HepG2 (cell line): Measurements from ENCODE around the gene GRIK1. TPM values are rescaled to one million over a fixed set of nuclear protein-coding genes. Genes with fewer than 3 reads are reported as not detected.

Source experiments
- ATAC-seq: fragments of 200-7000 bp; cut with Tn5 transposase; 3 replicates; pipeline ENCODE4 v1.9.1; 2020; ENCODE audit warnings: mild to moderate bottlenecking, moderate library complexity
- BruUV-seq: library from RNA; stranded (reverse); fragments of 400-500 nt; replicated peaks from 2 replicates; lab custom pipeline; 2021; lab: Mats Ljungman, UMichigan
- CTCF ChIA-PET: fragments of 300-600 bp; formaldehyde crosslinking; extraction: SDS; loops from one replicate; lab custom pipeline; 2021; ENCODE audit warnings: low total read pairs, inconsistent platforms, low intra/inter-chr PET ratio; lab: Yijun Ruan, JAX
- POLR2A ChIA-PET: fragments of 350-600 bp; sonication (Branson Sonifier 250); formaldehyde crosslinking; loops from one replicate; lab custom pipeline; 2020; ENCODE audit warnings: antibody characterized with exemption, inconsistent platforms; lab: Yijun Ruan, JAX
- DNase-seq: peaks from one replicate; pipeline ENCODE4 v3.0.0-alpha.2; 2015; ENCODE audit warnings: low spot score
- FAIRE-seq: peaks from 3 replicates; lab custom pipeline; 2011; peaks lifted over from hg19 to GRCh38; lab: Jason Lieb, UNC
- H2AFZ ChIP-seq: one replicate; pipeline ENCODE4 v1.6.1; 2011; ENCODE audit warnings: low read length, inconsistent platforms
- H3K27ac ChIP-seq: fragments of 300-600 bp; 3 replicates; pipeline ENCODE4 v1.8.0; 2011; ENCODE audit warnings: mixed run types, mild to moderate bottlenecking, mixed read lengths, low read length, inconsistent platforms; ENCODE audit not compliant: insufficient read depth; ENCODE audit errors: extremely low read length
- H3K27me3 ChIP-seq, 2 experiments: fragments of 200-600 bp in 1 of 2; 2 replicates in 1 of 2; 3 replicates in 1 of 2; pipeline versions ENCODE4 v1.6.0 to v1.8.0; 2011; ENCODE audit warnings: low read length in 2 of 2, mild to moderate bottlenecking in 2 of 2, moderate library complexity in 2 of 2, inconsistent platforms in 1 of 2; ENCODE audit not compliant: insufficient read depth in 2 of 2, control insufficient read depth in 1 of 2
- H3K36me3 ChIP-seq, 2 experiments: fragments of 200-600 bp in 1 of 2; replicated peaks in 1 of 2; 2 replicates in 1 of 2; 3 replicates in 1 of 2; pipeline versions ENCODE4 v1.5.1 to v1.8.0; 2011; ENCODE audit warnings: low read length in 2 of 2, inconsistent platforms in 1 of 2; ENCODE audit not compliant: insufficient read depth in 2 of 2, control insufficient read depth in 1 of 2
- H3K4me1 ChIP-seq: 2 replicates; pipeline ENCODE4 v1.5.1; 2012; ENCODE audit warnings: low read length, inconsistent platforms; ENCODE audit not compliant: insufficient read depth
- H3K4me2 ChIP-seq: 2 replicates; pipeline ENCODE4 v1.6.0; 2011; ENCODE audit warnings: low read depth, low read length, inconsistent platforms
- H3K4me3 ChIP-seq, 3 experiments: fragments of 200-600 bp in 1 of 3; sonication (generic), shearing (Covaris generic) in 1 of 3; replicated peaks in 1 of 3; 2 replicates each; pipeline ENCODE4 v1.5.1; 2011 to 2016; ENCODE audit warnings: low read length in 3 of 3, inconsistent platforms in 2 of 3, low read depth in 2 of 3, mild to moderate bottlenecking in 2 of 3, control low read depth in 1 of 3, mixed read lengths in 1 of 3; ENCODE audit not compliant: insufficient read depth in 1 of 3
- H3K79me2 ChIP-seq: one replicate; pipeline ENCODE4 v1.6.1; 2011; ENCODE audit warnings: low read length, inconsistent platforms; ENCODE audit not compliant: insufficient read depth
- H3K9ac ChIP-seq: 2 replicates; pipeline ENCODE4 v1.6.0; 2011; ENCODE audit warnings: mild to moderate bottlenecking, low read depth, low read length, inconsistent platforms; ENCODE audit not compliant: insufficient read depth
- H3K9me3 ChIP-seq: 2 replicates; pipeline ENCODE4 v1.5.1; 2012; ENCODE audit warnings: mild to moderate bottlenecking, low read length
- H4K20me1 ChIP-seq: 2 replicates; pipeline ENCODE4 v1.6.0; 2011; ENCODE audit warnings: inconsistent platforms, mild to moderate bottlenecking, low read length, moderate library complexity; ENCODE audit not compliant: insufficient read depth
- IRF9 ChIP-seq: sonication (generic); formaldehyde crosslinking; IDR thresholded peaks from 2 replicates; pipeline ENCODE4 v1.8.0; 2022; ENCODE audit warnings: missing genetic modification reagents, mild to moderate bottlenecking, borderline replicate concordance
- JARID2 ChIP-seq: sonication (generic); formaldehyde crosslinking; IDR thresholded peaks from 2 replicates; pipeline ENCODE4 v1.8.1; 2023; ENCODE audit warnings: missing genetic modification reagents, inconsistent platforms; ENCODE audit not compliant: insufficient replicate concordance
- MIER3 ChIP-seq: IDR thresholded peaks from 2 replicates; pipeline ENCODE4 v1.6.1; 2016; ENCODE audit warnings: missing compliant biosample characterization, borderline replicate concordance
- NR2F1 ChIP-seq, 2 experiments: fragments of 450-650 bp in 1 of 2; formaldehyde crosslinking in 1 of 2; IDR thresholded peaks; 2 replicates each; pipeline versions ENCODE4 v1.5.0 to v1.6.1; 2016 to 2020; ENCODE audit warnings: mild to moderate bottlenecking in 1 of 2, missing compliant biosample characterization in 1 of 2, missing genetic modification reagents in 1 of 2, moderate library complexity in 1 of 2
- TCF7L2 ChIP-seq: IDR thresholded peaks from 2 replicates; pipeline ENCODE4 v1.6.1; 2011; ENCODE audit warnings: mild to moderate bottlenecking, low read depth, low read length, moderate library complexity
- ZNF256 ChIP-seq: sonication (generic); formaldehyde crosslinking; conservative IDR thresholded peaks from 2 replicates; pipeline ENCODE4 v1.4.0; 2020; ENCODE audit warnings: missing genetic modification reagents
- ZNF501 ChIP-seq: sonication (generic); formaldehyde crosslinking; IDR thresholded peaks from 2 replicates; pipeline ENCODE4 v1.5.1; 2020; ENCODE audit warnings: mild to moderate bottlenecking, moderate library complexity, missing genetic modification reagents
- ZNF577 ChIP-seq: sonication (generic); formaldehyde crosslinking; IDR thresholded peaks from 2 replicates; pipeline ENCODE4 v1.4.0; 2020; ENCODE audit warnings: mild to moderate bottlenecking, low read depth, missing genetic modification reagents, borderline replicate concordance
- ZNF609 ChIP-seq: sonication (generic); formaldehyde crosslinking; IDR thresholded peaks from 2 replicates; pipeline ENCODE4 v1.4.0; 2020; ENCODE audit warnings: mild to moderate bottlenecking, missing genetic modification reagents, borderline replicate concordance
- ZNF891 ChIP-seq: sonication (generic); formaldehyde crosslinking; IDR thresholded peaks from 2 replicates; pipeline ENCODE4 v1.5.0; 2020; ENCODE audit warnings: mild to moderate bottlenecking, missing genetic modification reagents
- WGBS: methylation state at CpG from one replicate; pipeline ENCODE4 v1.1.6; 2017; ENCODE audit warnings: low lambda C conversion rate; 5-methylcytosine and 5-hydroxymethylcytosine counted together
- in situ Hi-C: cut with HindIII; loops from 2 replicates; pipeline ENCODE4 v1.10.0; 2017; ENCODE audit warnings: low pct_unique_long_range_greater_than_20kb; ENCODE audit not compliant: extremely low pct_ligation_motif_present
- intact Hi-C: fragments of 100-400 bp; cut with micrococcal nuclease; formaldehyde crosslinking; loops from one replicate; pipeline ENCODE4 v1.10.0; 2022; ENCODE audit not compliant: unreplicated experiment
- polyA plus RNA-seq, 8 experiments: library from polyadenylated mRNA; depleted of rRNA in 3 of 8; stranded (reverse) in 7 of 8; unstranded in 1 of 8; fragments of >200 nt; fragmentation: Illumina TruSeq in 4 of 8; extraction: Trizol in 4 of 8; gene quantifications; 2 replicates each; pipeline versions ENCODE4 v1.2.1 to v1.2.3, GENCODE V29; 2011 to 2016; ENCODE audit warnings: low read depth in 4 of 8, missing spikeins in 1 of 8, mixed read lengths in 1 of 8; ENCODE audit not compliant: insufficient read depth in 1 of 8
- total RNA-seq, 5 experiments: library from RNA; depleted of rRNA; stranded (reverse); fragments of >200 nt; fragmentation: Illumina TruSeq; extraction: Trizol; gene quantifications; 2 replicates each; pipeline ENCODE4 v1.2.3, GENCODE V29; 2016; ENCODE audit warnings: low read depth in 1 of 5
- TF ChIP-seq, protein P1 (sequence below): sonication (generic); formaldehyde crosslinking; IDR thresholded peaks from 2 replicates; pipeline ENCODE4 v1.5.0; 2020; ENCODE audit warnings: missing genetic modification reagents
- TF ChIP-seq, protein P2 (sequence below), 2 experiments: sonication (generic) in 1 of 2; formaldehyde crosslinking in 1 of 2; IDR thresholded peaks; 2 replicates each; pipeline versions ENCODE4 v1.4.0 to v1.6.1; 2018 to 2020; ENCODE audit warnings: missing genetic modification reagents in 2 of 2, borderline replicate concordance in 1 of 2, low read depth in 1 of 2, mild to moderate bottlenecking in 1 of 2, missing biosample characterization in 1 of 2
- TF ChIP-seq, protein P3 (sequence below): sonication (generic); formaldehyde crosslinking; IDR thresholded peaks from 2 replicates; pipeline ENCODE4 v1.8.1; 2023; ENCODE audit warnings: mild to moderate bottlenecking, inconsistent platforms, moderate library complexity, missing genetic modification reagents, borderline replicate concordance

Gene GRIK1
- total and polyA plus RNA-seq, 2 of the 13 experiments (the other 11 are each of a cell fraction or from before 2014, with no cell fraction given): not detected

GRCh38 chr21:29987762-29988161, 48.0 kb upstream of the GRIK1 start:
- no TSS peak for BruUV-seq
- ATAC-seq: no peak
- intact Hi-C loops: no loop called here

More at GRCh38 chr21:29987762-29988161, 48.0 kb upstream of the GRIK1 start:
- ChIA-PET POLR2A (no interaction called here), CTCF (no interaction called here)
- in situ Hi-C loops: no loop called here
- H3K9ac ChIP-seq: no peak overlapping the region
- no peak overlapping the region for H3K27ac ChIP-seq
- no peak overlapping the region for H2AFZ ChIP-seq
- H3K4me3 ChIP-seq: no peak overlapping the region
- 26% methylated on average over 4 of the region's 4 CpGs for WGBS
- H3K9me3 ChIP-seq: peaks cover 79% of the 10 kb centered on the region
- no peaks in the 10 kb centered on the region for H3K27me3 ChIP-seq
- no peaks in the 10 kb centered on the region for H3K36me3 ChIP-seq
- no peak overlapping the region for H3K4me2 ChIP-seq
- DNase-seq (no peak), FAIRE-seq (no peak)
- H4K20me1 ChIP-seq: no peaks in the 10 kb centered on the region
- TF ChIP-seq TCF7L2 (no peak), IRF9 (no peak), MIER3 (CRISPR knock-in tag) (no peak), NR2F1 (CRISPR knock-in tag; IDR thresholded peaks at IDR 0.05) (no peak), ZNF501 (CRISPR knock-in tag) (no peak), ZNF891 (CRISPR knock-in tag) (no peak), JARID2 (no peak), ZNF577 (CRISPR knock-in tag) (no peak), ZNF609 (CRISPR knock-in tag) (no peak), ZNF256 (CRISPR knock-in tag) (no peak)
- TF ChIP-seq, protein P1, sequence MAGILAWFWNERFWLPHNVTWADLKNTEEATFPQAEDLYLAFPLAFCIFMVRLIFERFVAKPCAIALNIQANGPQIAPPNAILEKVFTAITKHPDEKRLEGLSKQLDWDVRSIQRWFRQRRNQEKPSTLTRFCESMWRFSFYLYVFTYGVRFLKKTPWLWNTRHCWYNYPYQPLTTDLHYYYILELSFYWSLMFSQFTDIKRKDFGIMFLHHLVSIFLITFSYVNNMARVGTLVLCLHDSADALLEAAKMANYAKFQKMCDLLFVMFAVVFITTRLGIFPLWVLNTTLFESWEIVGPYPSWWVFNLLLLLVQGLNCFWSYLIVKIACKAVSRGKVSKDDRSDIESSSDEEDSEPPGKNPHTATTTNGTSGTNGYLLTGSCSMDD (CRISPR knock-in tag): no peak
- TF ChIP-seq, protein P2, sequence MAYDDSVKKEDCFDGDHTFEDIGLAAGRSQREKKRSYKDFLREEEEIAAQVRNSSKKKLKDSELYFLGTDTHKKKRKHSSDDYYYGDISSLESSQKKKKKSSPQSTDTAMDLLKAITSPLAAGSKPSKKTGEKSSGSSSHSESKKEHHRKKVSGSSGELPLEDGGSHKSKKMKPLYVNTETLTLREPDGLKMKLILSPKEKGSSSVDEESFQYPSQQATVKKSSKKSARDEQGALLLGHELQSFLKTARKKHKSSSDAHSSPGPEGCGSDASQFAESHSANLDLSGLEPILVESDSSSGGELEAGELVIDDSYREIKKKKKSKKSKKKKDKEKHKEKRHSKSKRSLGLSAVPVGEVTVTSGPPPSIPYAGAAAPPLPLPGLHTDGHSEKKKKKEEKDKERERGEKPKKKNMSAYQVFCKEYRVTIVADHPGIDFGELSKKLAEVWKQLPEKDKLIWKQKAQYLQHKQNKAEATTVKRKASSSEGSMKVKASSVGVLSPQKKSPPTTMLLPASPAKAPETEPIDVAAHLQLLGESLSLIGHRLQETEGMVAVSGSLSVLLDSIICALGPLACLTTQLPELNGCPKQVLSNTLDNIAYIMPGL (CRISPR knock-in tag; IDR thresholded peaks at IDR 0.05; ENCODE audit: borderline replicate concordance in 1 of 2, low read depth in 1 of 2): no peak
- TF ChIP-seq, protein P3, sequence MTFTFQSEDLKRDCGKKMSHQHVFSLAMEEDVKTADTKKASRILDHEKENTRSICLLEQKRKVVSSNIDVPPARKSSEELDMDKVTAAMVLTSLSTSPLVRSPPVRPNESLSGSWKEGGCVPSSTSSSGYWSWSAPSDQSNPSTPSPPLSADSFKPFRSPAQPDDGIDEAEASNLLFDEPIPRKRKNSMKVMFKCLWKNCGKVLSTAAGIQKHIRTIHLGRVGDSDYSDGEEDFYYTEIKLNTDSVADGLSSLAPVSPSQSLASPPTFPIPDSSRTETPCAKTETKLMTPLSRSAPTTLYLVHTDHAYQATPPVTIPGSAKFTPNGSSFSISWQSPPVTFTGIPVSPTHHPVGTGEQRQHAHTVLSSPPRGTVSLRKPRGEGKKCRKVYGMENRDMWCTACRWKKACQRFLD (CRISPR knock-in tag): no peak
- H3K4me1 ChIP-seq: no peaks in the 10 kb centered on the region
- H3K79me2 ChIP-seq: no peaks in the 10 kb centered on the region
